Osteocyte (in vitro differentiated cells): Measurements from ENCODE around the gene CIRBP. TPM values are rescaled to one million over a fixed set of nuclear protein-coding genes. Genes with fewer than 3 reads are reported as not detected.
"Not testable (repeated sequence)": the region's sequence is repeated elsewhere in the genome, so short reads cannot be mapped to it uniquely, and the experiment has no call there.

Experiments used
- DNase-seq: peaks from one replicate; pipeline ENCODE4 v3.0.0; 2021; ENCODE audit warnings: mixed read lengths; ENCODE audit not compliant: unreplicated experiment; ENCODE audit errors: extremely low spot score
- H3K27ac Mint-ChIP-seq: one replicate; pipeline ENCODE4 v1.8.0; 2021; ENCODE audit warnings: mild to moderate bottlenecking, mixed read lengths; ENCODE audit not compliant: unreplicated experiment
- H3K27me3 Mint-ChIP-seq: one replicate; pipeline ENCODE4 v1.8.0; 2021; ENCODE audit warnings: mixed read lengths; ENCODE audit not compliant: unreplicated experiment
- H3K36me3 Mint-ChIP-seq: one replicate; pipeline ENCODE4 v1.8.0; 2021; ENCODE audit warnings: mixed read lengths; ENCODE audit not compliant: unreplicated experiment
- H3K4me1 Mint-ChIP-seq: one replicate; pipeline ENCODE4 v1.8.0; 2021; ENCODE audit warnings: mixed read lengths; ENCODE audit not compliant: unreplicated experiment
- H3K4me3 Mint-ChIP-seq: one replicate; pipeline ENCODE4 v1.8.0; 2021; ENCODE audit warnings: mild to moderate bottlenecking, moderate library complexity, mixed read lengths; ENCODE audit not compliant: unreplicated experiment
- H3K9me3 Mint-ChIP-seq: one replicate; pipeline ENCODE4 v1.8.0; 2021; ENCODE audit warnings: mixed read lengths; ENCODE audit not compliant: unreplicated experiment
- total RNA-seq: library from RNA; stranded (reverse); gene quantifications from 2 replicates; pipeline ENCODE4 v1.2.1, GENCODE V29; 2021
- TF ChIP-seq, protein P1 (sequence below): fragments of 200-600 bp; sonication (generic); IDR thresholded peaks from 2 replicates; pipeline ENCODE4 v1.5.0; 2021; ENCODE audit warnings: antibody characterized with exemption, mild to moderate bottlenecking, moderate library complexity

CIRBP gene
- total RNA-seq, 1 donor from 2014 or later, result 408 TPM

DNA sequence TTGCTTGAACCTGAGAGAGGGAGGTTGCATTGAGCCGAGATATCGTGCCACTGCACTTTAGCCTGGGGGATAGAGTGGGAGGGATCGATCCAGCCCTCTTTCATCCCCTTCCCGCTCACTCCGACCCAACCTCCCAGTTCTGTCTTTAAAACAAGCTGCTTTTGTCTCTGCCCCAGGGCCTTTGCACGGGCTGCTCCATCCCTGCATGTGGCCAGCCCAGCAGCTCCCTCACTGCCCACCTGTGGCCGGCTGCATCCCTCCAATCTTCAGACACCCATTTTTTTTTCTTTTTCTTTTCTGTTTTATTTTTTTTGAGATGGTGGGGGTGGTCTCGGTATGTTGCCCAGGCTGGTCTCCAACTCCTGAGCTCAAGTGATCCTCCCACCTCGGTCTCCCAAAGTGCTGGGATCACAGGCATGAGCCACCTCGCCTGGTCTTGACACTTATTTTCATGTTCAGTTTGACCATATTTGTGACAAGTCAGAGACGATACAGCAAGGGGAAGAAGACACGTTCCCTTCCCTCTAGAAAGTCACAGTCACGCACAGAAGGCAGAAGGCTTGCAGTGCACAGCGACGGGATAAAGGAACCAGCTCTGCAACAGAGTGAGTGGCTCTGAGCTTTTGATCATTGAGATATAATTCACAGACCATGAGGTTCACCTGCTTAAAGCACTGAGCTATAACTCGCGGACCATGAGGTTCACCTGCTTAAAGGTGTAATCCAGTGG lies 48.3 kb downstream of the CIRBP start:
- Mint-ChIP-seq H3K27me3 (peaks cover 10% of the 10 kb centered on the region), H3K4me3 (no peak overlapping the region), H3K27ac (no peak overlapping the region), H3K9me3 (no peaks in the 10 kb centered on the region), H3K36me3 (no peaks in the 10 kb centered on the region), H3K4me1 (peaks cover 7% of the 10 kb centered on the region)
- no peak for DNase-seq
- TF ChIP-seq, protein P1, sequence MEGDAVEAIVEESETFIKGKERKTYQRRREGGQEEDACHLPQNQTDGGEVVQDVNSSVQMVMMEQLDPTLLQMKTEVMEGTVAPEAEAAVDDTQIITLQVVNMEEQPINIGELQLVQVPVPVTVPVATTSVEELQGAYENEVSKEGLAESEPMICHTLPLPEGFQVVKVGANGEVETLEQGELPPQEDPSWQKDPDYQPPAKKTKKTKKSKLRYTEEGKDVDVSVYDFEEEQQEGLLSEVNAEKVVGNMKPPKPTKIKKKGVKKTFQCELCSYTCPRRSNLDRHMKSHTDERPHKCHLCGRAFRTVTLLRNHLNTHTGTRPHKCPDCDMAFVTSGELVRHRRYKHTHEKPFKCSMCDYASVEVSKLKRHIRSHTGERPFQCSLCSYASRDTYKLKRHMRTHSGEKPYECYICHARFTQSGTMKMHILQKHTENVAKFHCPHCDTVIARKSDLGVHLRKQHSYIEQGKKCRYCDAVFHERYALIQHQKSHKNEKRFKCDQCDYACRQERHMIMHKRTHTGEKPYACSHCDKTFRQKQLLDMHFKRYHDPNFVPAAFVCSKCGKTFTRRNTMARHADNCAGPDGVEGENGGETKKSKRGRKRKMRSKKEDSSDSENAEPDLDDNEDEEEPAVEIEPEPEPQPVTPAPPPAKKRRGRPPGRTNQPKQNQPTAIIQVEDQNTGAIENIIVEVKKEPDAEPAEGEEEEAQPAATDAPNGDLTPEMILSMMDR, result no peak

DNA sequence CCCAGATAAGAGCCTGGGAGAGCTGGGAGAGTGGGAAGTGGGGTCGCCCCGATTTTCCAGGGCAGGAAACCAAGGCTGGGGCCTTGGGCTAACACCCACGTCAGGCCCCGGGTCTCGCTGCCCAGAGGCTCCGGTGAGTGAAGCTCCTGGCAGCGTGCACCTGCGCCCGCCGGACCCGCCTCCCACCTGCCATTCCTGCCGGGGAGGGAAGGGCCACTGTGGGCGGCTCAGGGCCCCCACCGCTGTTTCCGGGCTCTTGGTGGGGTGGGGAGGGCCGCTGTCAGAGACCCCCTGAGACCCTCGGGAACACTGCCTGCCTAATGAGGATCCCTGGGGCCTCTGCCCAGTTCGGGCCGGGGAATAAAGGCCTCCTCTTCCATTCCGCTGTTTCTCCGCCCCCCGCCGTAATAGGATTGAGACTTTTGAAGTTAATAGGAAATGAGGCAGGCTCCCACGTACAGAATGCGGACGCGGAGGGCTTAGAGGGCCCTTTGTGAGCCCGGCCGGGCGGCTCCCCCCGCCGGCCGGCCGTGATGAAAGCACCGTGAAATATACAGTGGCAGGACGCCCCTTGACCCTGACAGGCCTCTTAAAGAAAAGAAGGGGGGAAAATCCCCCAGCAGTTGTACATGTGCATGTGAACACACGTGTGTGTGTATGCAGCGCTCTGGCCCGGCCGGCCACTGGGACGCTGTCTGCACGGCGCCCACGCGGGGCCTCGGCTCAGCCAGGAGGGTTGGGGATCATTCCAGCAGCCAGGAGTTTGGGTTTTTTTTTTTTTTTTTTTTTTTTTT lies 49.7 kb downstream of the CIRBP start:
- TF ChIP-seq, protein P1, result no peak
- Mint-ChIP-seq H3K4me3 (no peak overlapping the region), H3K36me3 (no peaks in the 10 kb centered on the region), H3K9me3 (no peaks in the 10 kb centered on the region), H3K4me1 (peaks cover under 1% of the 10 kb centered on the region), H3K27ac (no peak overlapping the region), H3K27me3 (peaks cover 10% of the 10 kb centered on the region)
- no peak for DNase-seq

DNA sequence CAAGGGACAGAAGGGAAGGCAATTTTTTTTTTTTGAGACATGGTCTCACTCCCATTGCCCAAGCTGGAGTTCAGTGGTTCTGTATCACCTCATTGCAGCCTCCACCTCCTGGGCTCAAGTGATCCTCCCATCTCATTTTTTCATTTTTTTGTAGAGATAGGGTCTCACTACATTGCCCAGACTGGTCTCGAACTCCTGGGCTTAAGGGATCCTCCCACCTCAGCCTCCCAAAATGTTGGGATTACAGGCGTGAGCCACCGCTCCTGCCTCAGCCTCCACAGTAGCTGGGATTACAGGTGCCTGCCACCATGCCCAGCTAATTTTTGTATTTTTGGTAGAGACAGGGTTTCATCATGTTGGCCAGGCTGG lies 51.1 kb downstream of the CIRBP start:
- H3K4me3 Mint-ChIP-seq, DNase-seq, H3K4me1 Mint-ChIP-seq, H3K27ac Mint-ChIP-seq, H3K9me3 Mint-ChIP-seq, H3K36me3 Mint-ChIP-seq: not testable (repeated sequence)
- peaks cover 10% of the 10 kb centered on the region for H3K27me3 Mint-ChIP-seq

DNA sequence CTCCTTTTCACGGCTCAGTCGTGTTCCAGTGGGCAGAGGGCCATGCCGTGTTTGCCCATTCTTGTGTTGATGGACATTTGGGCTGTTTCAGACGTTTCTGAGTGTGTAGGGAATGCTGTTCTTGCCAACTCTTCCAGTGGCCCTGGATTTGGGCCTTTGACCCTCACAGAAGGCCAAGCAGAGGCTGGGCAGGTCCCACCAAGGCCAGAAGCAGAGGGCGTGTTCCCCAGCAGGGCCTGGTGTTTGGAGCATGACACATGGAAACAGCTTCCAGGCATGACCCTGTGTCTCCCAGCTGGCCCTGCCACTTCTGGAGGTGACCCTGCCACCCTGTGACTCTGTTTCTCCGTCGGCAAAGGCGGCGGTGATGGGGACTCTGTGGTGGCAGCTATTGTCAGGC lies 52.4 kb downstream of the CIRBP start:
- Mint-ChIP-seq H3K27me3 (peaks cover 10% of the 10 kb centered on the region), H3K27ac (no peak overlapping the region), H3K36me3 (no peaks in the 10 kb centered on the region), H3K9me3 (no peaks in the 10 kb centered on the region), H3K4me1 (no peaks in the 10 kb centered on the region), H3K4me3 (no peak overlapping the region)
- TF ChIP-seq, protein P1, result no peak
- no peak for DNase-seq

DNA sequence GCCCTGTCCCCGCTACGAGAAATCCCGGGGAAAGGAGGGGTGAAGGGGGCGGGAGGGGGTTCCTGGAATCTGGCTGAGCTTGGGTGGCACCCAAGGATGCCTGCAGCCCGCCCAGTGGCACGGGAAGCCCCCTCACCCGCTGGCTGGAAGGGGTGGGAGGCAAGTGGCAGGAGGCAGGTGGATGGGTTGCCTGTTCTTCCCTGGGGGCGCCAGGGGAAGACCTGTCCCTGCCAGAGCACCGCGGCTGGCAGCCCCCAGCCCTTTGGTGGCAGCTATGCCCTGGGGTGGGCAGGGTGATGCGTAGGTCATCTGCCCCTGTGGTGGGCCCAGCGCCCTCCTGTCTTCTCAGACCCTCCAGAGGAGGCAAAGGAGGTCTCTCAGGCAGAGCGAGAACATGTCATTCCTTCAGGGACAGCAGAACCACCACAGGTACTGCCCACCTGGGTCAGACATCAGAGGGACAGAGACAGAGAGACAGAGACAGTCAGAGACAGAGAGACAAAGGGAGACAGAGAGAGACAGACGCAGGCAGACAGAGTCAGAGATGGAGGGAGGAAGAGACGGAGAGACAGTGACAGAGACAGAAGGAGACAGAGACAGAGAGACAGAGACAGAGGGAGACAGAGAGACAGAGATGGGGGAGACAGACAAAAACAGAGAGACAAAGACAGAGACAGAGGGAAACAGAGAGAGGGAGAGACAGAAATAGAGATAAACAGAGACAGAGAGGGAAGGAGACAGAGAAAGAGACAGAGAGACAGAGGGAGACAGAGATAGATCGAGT lies 53.3 kb downstream of the CIRBP start:
- no peaks in the 10 kb centered on the region for H3K36me3 Mint-ChIP-seq
- H3K4me1 Mint-ChIP-seq, result no peaks in the 10 kb centered on the region
- no peak for DNase-seq
- no peaks in the 10 kb centered on the region for H3K9me3 Mint-ChIP-seq
- TF ChIP-seq, protein P1, result no peak
- H3K4me3 Mint-ChIP-seq, result no peak overlapping the region
- peaks cover 8% of the 10 kb centered on the region for H3K27me3 Mint-ChIP-seq
- no peak overlapping the region for H3K27ac Mint-ChIP-seq
